H1 (cell line): ENCODE data around the gene ENPP7. TPM values are rescaled to one million over a fixed set of nuclear protein-coding genes. Genes with fewer than 3 reads are reported as not detected.
A peak's percentile ranks its signal among the peaks of the same experiment; 100 is the strongest.

Experiments
- CTCF ChIA-PET: fragments of 300-600 bp; sonication (Branson Sonifier 250); formaldehyde crosslinking; loops from one replicate; lab custom pipeline; 2021; ENCODE audit not compliant: partially characterized antibody; lab: Charles Lee
- POLR2A ChIA-PET: fragments of 300-600 bp; sonication (Branson Sonifier 250); formaldehyde crosslinking; loops from one replicate; lab custom pipeline; 2021; ENCODE audit warnings: inconsistent platforms; ENCODE audit not compliant: partially characterized antibody; lab: Charles Lee
- DNase-seq, 2 experiments: peaks; one replicate each; pipeline versions ENCODE4 v3.0.0 to v3.0.0-alpha.2; 2010 to 2022; ENCODE audit warnings: low spot score in 2 of 2, low read depth in 1 of 2, mixed read lengths in 1 of 2
- FAIRE-seq: peaks from 2 replicates; lab custom pipeline; 2011; peaks lifted over from hg19 to GRCh38; lab: Jason Lieb, UNC
- H2AFZ ChIP-seq: 2 replicates; pipeline ENCODE4 v1.8.1; 2012; ENCODE audit warnings: low read length, inconsistent platforms
- H2AK5ac ChIP-seq: 2 replicates; pipeline ENCODE4 v1.6.1; 2013; ENCODE audit warnings: low read depth, low read length
- H2BK120ac ChIP-seq: replicated peaks from 2 replicates; pipeline ENCODE3; 2013; ENCODE audit warnings: low read depth, low read length, inconsistent platforms
- H2BK12ac ChIP-seq: 2 replicates; pipeline ENCODE4 v1.6.1; 2013; ENCODE audit warnings: low read depth, low read length
- H2BK15ac ChIP-seq: 2 replicates; pipeline ENCODE4 v1.6.1; 2013; ENCODE audit warnings: low read length
- H2BK20ac ChIP-seq: 2 replicates; pipeline ENCODE4 v1.6.1; 2013; ENCODE audit warnings: low read length
- H2BK5ac ChIP-seq: 2 replicates; pipeline ENCODE4 v1.6.1; 2013; ENCODE audit warnings: low read depth, low read length
- H3K14ac ChIP-seq: 2 replicates; pipeline ENCODE4 v1.6.1; 2013; ENCODE audit warnings: inconsistent platforms; ENCODE audit not compliant: insufficient read length
- H3K18ac ChIP-seq: 2 replicates; pipeline ENCODE4 v1.6.1; 2013; ENCODE audit warnings: low read length; ENCODE audit errors: extremely low read depth
- H3K23ac ChIP-seq: 2 replicates; pipeline ENCODE4 v1.6.1; 2013; ENCODE audit warnings: inconsistent platforms; ENCODE audit not compliant: insufficient read length
- H3K23me2 ChIP-seq: 2 replicates; pipeline ENCODE4 v1.6.1; 2013; ENCODE audit warnings: low read depth, low read length
- H3K27ac ChIP-seq: 2 replicates; pipeline ENCODE4 v1.6.1; 2011; ENCODE audit warnings: low read depth, low read length, inconsistent platforms
- H3K27me3 ChIP-seq, 4 experiments: replicated peaks in 1 of 4; 1 replicate in 1 of 4; 2 replicates in 3 of 4; pipeline versions ENCODE4 v1.6.1 to v1.8.1; 2011 to 2013; ENCODE audit warnings: low read length in 3 of 4, mild to moderate bottlenecking in 3 of 4, inconsistent platforms in 2 of 4, mixed read lengths in 2 of 4, moderate library complexity in 1 of 4; ENCODE audit not compliant: control insufficient read depth in 3 of 4, insufficient read depth in 3 of 4; ENCODE audit errors: extremely low read depth in 1 of 4
- H3K36me3 ChIP-seq, 4 experiments: 2 replicates each; pipeline versions ENCODE4 v1.6.1 to v1.8.1; 2011 to 2013; ENCODE audit warnings: mild to moderate bottlenecking in 4 of 4, low read length in 3 of 4, moderate library complexity in 2 of 4, control low read depth in 1 of 4, inconsistent platforms in 1 of 4; ENCODE audit not compliant: insufficient read depth in 4 of 4, control insufficient read depth in 2 of 4
- H3K4ac ChIP-seq: replicated peaks from 2 replicates; pipeline ENCODE3; 2013; ENCODE audit warnings: low read length, low read depth, mixed read lengths, inconsistent platforms; ENCODE audit not compliant: insufficient read length
- H3K4me1 ChIP-seq, 4 experiments: replicated peaks in 1 of 4; 1 replicate in 1 of 4; 2 replicates in 3 of 4; pipeline versions ENCODE4 v1.6.1 to v1.8.1; 2011 to 2013; ENCODE audit warnings: low read length in 3 of 4, inconsistent platforms in 2 of 4, mixed read lengths in 1 of 4; ENCODE audit not compliant: insufficient read depth in 4 of 4, control insufficient read depth in 3 of 4
- H3K4me2 ChIP-seq, 2 experiments: 2 replicates each; pipeline versions ENCODE4 v1.6.1 to v1.8.1; 2011 to 2013; ENCODE audit warnings: low read depth in 2 of 2, low read length in 2 of 2, control low read depth in 1 of 2, inconsistent platforms in 1 of 2, mild to moderate bottlenecking in 1 of 2; ENCODE audit not compliant: insufficient read depth in 1 of 2
- H3K4me3 ChIP-seq, 4 experiments: fragments of 200-600, 300-600 bp in 1 of 4; sonication (generic), shearing (Covaris generic), sonication (Bioruptor Twin) in 1 of 4; 2 replicates each; pipeline versions ENCODE4 v1.5.1 to v1.8.1; 2011 to 2016; ENCODE audit warnings: low read length in 4 of 4, low read depth in 3 of 4, control low read depth in 2 of 4, inconsistent platforms in 2 of 4, mild to moderate bottlenecking in 2 of 4, mixed read lengths in 1 of 4, moderate library complexity in 1 of 4; ENCODE audit not compliant: insufficient read depth in 2 of 4; ENCODE audit errors: extremely low read depth in 1 of 4
- H3K56ac ChIP-seq: replicated peaks from 2 replicates; pipeline ENCODE3; 2013; ENCODE audit warnings: low read depth, mild to moderate bottlenecking, mixed read lengths, low read length, inconsistent platforms; ENCODE audit not compliant: insufficient read length
- H3K79me1 ChIP-seq: 2 replicates; pipeline ENCODE4 v1.6.1; 2013; ENCODE audit warnings: low read depth, low read length, control low read depth
- H3K79me2 ChIP-seq, 2 experiments: 2 replicates each; pipeline versions ENCODE4 v1.6.1 to v1.8.1; 2012 to 2013; ENCODE audit warnings: low read length in 2 of 2, mild to moderate bottlenecking in 2 of 2, inconsistent platforms in 1 of 2; ENCODE audit not compliant: insufficient read depth in 2 of 2, control insufficient read depth in 1 of 2
- H3K9ac ChIP-seq, 4 experiments: replicated peaks in 1 of 4; 1 replicate in 1 of 4; 2 replicates in 3 of 4; pipeline versions ENCODE4 v1.6.1 to v1.8.1; 2011 to 2013; ENCODE audit warnings: low read depth in 3 of 4, low read length in 3 of 4, control low read depth in 2 of 4, mild to moderate bottlenecking in 2 of 4, moderate library complexity in 2 of 4, inconsistent platforms in 1 of 4; ENCODE audit errors: extremely low read depth in 1 of 4
- H3K9me3 ChIP-seq, 2 experiments: 2 replicates each; pipeline versions ENCODE4 v1.6.1 to v1.8.1; 2012 to 2013; ENCODE audit warnings: mild to moderate bottlenecking in 2 of 2, moderate library complexity in 2 of 2, control low read depth in 1 of 2, inconsistent platforms in 1 of 2, low read depth in 1 of 2, low read length in 1 of 2, mixed read lengths in 1 of 2; ENCODE audit not compliant: insufficient read depth in 2 of 2
- H4K20me1 ChIP-seq, 2 experiments: replicated peaks in 1 of 2; 2 replicates each; pipeline versions ENCODE3 to v1.8.1; 2011 to 2013; ENCODE audit warnings: inconsistent platforms in 2 of 2, low read length in 2 of 2, mild to moderate bottlenecking in 1 of 2; ENCODE audit not compliant: insufficient read depth in 2 of 2, control insufficient read depth in 1 of 2
- H4K5ac ChIP-seq: 2 replicates; pipeline ENCODE4 v1.6.1; 2013; ENCODE audit warnings: low read length, low read depth, mixed read lengths, inconsistent platforms; ENCODE audit not compliant: insufficient read length
- H4K8ac ChIP-seq: 2 replicates; pipeline ENCODE4 v1.8.0; 2013; ENCODE audit warnings: mild to moderate bottlenecking, moderate library complexity, low read length, inconsistent platforms; ENCODE audit not compliant: insufficient read depth; ENCODE audit errors: extremely low read depth
- H4K91ac ChIP-seq: replicated peaks from 2 replicates; pipeline ENCODE3; 2013; ENCODE audit warnings: low read length, mixed read lengths, inconsistent platforms; ENCODE audit not compliant: insufficient read length
- GTF2F1 ChIP-seq: IDR thresholded peaks from 2 replicates; pipeline ENCODE4 v1.6.1; 2012; ENCODE audit warnings: low read depth, low read length, improper control_type of control experiment, borderline replicate concordance
- WGBS, 2 experiments: shearing (Covaris generic) in 1 of 2; methylation state at CpG; one replicate each; pipeline versions ENCODE4 v1.1.6 to v1.1.7; 2013 to 2015; ENCODE audit warnings: low lambda C conversion rate in 2 of 2, mixed read lengths in 2 of 2, inconsistent platforms in 1 of 2, low coverage in 1 of 2, missing lambda C conversion rate in 1 of 2; ENCODE audit not compliant: insufficient replicate concordance in 2 of 2, insufficient coverage in 1 of 2, insufficient read length in 1 of 2; ENCODE audit errors: extremely low coverage in 1 of 2, missing lambda C conversion rate in 1 of 2; 5-methylcytosine and 5-hydroxymethylcytosine counted together
- polyA plus RNA-seq, 7 experiments: library from polyadenylated mRNA; depleted of rRNA in 3 of 7; stranded (reverse) in 5 of 7; unstranded in 2 of 7; fragments of >200 nt in 5 of 7; fragments of 200-250 nt in 2 of 7; gene quantifications; 1 replicate in 5 of 7; 2 replicates in 1 of 7; 4 replicates in 1 of 7; pipeline versions ENCODE4 v1.2.1 to v1.2.3, GENCODE V29; 2011 to 2013; ENCODE audit warnings: missing spikeins in 2 of 7, mixed read lengths in 2 of 7
- total RNA-seq: library from RNA; stranded (reverse); fragmentation: NEBNext Ultra II Directional; extraction: Animal tissue kit (Norgen Biotek cat#: 25700); gene quantifications from 2 replicates; pipeline ENCODE4 v1.2.1, GENCODE V29; 2021
- TF ChIP-seq, protein P1 (sequence below), 3 experiments: IDR thresholded peaks; 1 replicate in 2 of 3; 2 replicates in 1 of 3; pipeline versions ENCODE4 v1.5.1 to v1.6.1; 2011; ENCODE audit warnings: low read length in 3 of 3, mild to moderate bottlenecking in 3 of 3, inconsistent platforms in 2 of 3, low read depth in 1 of 3, moderate library complexity in 1 of 3; ENCODE audit not compliant: insufficient read depth in 1 of 3; ENCODE audit errors: control extremely low read depth in 1 of 3

Gene ENPP7
- total and polyA plus RNA-seq, 2 of the 8 experiments (the other 6 are each of a cell fraction or from before 2014, with no cell fraction given): not detected

GRCh38 chr17:79681101-79681621 is 49.6 kb upstream of the ENPP7 start:
- no peaks in the 10 kb centered on the region for H3K23me2 ChIP-seq
- POLR2A ChIA-PET: no interaction called here
- H2AK5ac ChIP-seq: no peak overlapping the region
- no peak overlapping the region for H3K4me2 ChIP-seq
- no peak overlapping the region for H3K4ac ChIP-seq
- H2BK12ac ChIP-seq: no peak overlapping the region
- DNase-seq (no peak), FAIRE-seq (no peak)
- no peak overlapping the region for H4K91ac ChIP-seq
- no peak overlapping the region for H2BK15ac ChIP-seq
- H3K4me1 ChIP-seq: peaks cover 0 to 4% (median 2%) of the 10 kb centered on the region in 4 experiments; a peak in 2 of 7 replicates
- H2BK5ac ChIP-seq: no peak overlapping the region
- H4K5ac ChIP-seq: no peak overlapping the region
- no peak overlapping the region for H2BK120ac ChIP-seq
- H3K27me3 ChIP-seq: peaks cover 0 to 2% (median 0%) of the 10 kb centered on the region in 4 experiments; a peak in 1 of 7 replicates
- no peak overlapping the region for H2BK20ac ChIP-seq
- no peak overlapping the region for H3K27ac ChIP-seq
- H3K36me3 ChIP-seq: no peaks in the 10 kb centered on the region
- no peaks in the 10 kb centered on the region for H4K20me1 ChIP-seq
- H3K14ac ChIP-seq: no peak overlapping the region
- no peak overlapping the region for H3K23ac ChIP-seq
- no peak overlapping the region for H3K56ac ChIP-seq
- H3K9me3 ChIP-seq: no peaks in the 10 kb centered on the region
- no peaks in the 10 kb centered on the region for H3K79me1 ChIP-seq
- H2AFZ ChIP-seq: no peak overlapping the region
- no peak overlapping the region for H3K9ac ChIP-seq
- 89% methylated on average over 14 of the region's 14 CpGs; no CpG with 5 or more reads in 1 of the 2 experiments for WGBS, 2 experiments
- no peak overlapping the region for H3K18ac ChIP-seq
- no peaks in the 10 kb centered on the region for H3K79me2 ChIP-seq
- H3K4me3 ChIP-seq: no peak overlapping the region
- H4K8ac ChIP-seq: no peak overlapping the region
- TF ChIP-seq GTF2F1: no peak
- TF ChIP-seq, protein P1, sequence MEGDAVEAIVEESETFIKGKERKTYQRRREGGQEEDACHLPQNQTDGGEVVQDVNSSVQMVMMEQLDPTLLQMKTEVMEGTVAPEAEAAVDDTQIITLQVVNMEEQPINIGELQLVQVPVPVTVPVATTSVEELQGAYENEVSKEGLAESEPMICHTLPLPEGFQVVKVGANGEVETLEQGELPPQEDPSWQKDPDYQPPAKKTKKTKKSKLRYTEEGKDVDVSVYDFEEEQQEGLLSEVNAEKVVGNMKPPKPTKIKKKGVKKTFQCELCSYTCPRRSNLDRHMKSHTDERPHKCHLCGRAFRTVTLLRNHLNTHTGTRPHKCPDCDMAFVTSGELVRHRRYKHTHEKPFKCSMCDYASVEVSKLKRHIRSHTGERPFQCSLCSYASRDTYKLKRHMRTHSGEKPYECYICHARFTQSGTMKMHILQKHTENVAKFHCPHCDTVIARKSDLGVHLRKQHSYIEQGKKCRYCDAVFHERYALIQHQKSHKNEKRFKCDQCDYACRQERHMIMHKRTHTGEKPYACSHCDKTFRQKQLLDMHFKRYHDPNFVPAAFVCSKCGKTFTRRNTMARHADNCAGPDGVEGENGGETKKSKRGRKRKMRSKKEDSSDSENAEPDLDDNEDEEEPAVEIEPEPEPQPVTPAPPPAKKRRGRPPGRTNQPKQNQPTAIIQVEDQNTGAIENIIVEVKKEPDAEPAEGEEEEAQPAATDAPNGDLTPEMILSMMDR (IDR thresholded peaks at IDR 0.05; ENCODE audit: control extremely low read depth in 1 of 3, insufficient read depth in 1 of 3, low read depth in 1 of 3, low read length in 3 of 3): peak in 1 of 3 experiments; percentile 1; a peak in 1 of 4 replicates
- CTCF ChIA-PET: interaction anchor here (0.7 to 1.8 kb wide), 3 partner anchors 23 to 68 kb away, joined by 3 to 5 read pairs (median 3); no protein-coding TSS in a partner anchor
